ENCODE data around the gene FRMD8.

DNA sequence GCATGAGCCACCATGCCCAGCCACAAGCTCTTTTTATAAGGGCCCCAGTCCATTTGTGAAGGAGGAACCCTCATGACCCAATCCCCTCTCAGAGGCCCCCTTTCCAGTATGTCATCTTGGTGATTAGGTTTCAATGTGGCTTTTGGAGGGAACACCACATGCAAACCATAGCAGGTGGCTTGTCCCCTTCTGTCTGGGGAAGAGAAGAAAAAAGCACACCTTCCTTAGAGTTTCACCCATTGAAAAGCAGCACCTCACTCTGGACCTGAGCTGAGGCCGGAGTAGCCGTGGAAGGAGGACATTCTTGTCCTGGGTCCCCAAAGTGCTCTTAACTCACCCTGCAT is 61.6 kb downstream of the FRMD8 start:
- TF ChIP-seq, protein P1, sequence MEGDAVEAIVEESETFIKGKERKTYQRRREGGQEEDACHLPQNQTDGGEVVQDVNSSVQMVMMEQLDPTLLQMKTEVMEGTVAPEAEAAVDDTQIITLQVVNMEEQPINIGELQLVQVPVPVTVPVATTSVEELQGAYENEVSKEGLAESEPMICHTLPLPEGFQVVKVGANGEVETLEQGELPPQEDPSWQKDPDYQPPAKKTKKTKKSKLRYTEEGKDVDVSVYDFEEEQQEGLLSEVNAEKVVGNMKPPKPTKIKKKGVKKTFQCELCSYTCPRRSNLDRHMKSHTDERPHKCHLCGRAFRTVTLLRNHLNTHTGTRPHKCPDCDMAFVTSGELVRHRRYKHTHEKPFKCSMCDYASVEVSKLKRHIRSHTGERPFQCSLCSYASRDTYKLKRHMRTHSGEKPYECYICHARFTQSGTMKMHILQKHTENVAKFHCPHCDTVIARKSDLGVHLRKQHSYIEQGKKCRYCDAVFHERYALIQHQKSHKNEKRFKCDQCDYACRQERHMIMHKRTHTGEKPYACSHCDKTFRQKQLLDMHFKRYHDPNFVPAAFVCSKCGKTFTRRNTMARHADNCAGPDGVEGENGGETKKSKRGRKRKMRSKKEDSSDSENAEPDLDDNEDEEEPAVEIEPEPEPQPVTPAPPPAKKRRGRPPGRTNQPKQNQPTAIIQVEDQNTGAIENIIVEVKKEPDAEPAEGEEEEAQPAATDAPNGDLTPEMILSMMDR (IDR thresholded peaks at IDR 0.05): no peak
- no peak for TF ChIP-seq POLR2A (IDR thresholded peaks at IDR 0.05)
